HCT116 (cell line): ENCODE results near the gene CTNNA2. TPM values are rescaled to one million over a fixed set of nuclear protein-coding genes. Genes with fewer than 3 reads are reported as not detected.

Experiments used
- ATAC-seq: fragments of 200-7000 bp; cut with Tn5 transposase; 2 replicates; pipeline ENCODE4 v1.9.1; 2020; ENCODE audit warnings: mild to moderate bottlenecking, moderate library complexity
- BruUV-seq: library from RNA; stranded (reverse); fragments of 400-500 nt; replicated peaks from 2 replicates; lab custom pipeline; 2021; lab: Mats Ljungman, UMichigan
- CTCF ChIA-PET: fragments of 300-600 bp; sonication (Branson Sonifier 250); formaldehyde crosslinking; loops from one replicate; lab custom pipeline; 2021; ENCODE audit warnings: antibody characterized with exemption; lab: Charles Lee
- POLR2A ChIA-PET: fragments of 300-600, 350-600 bp; sonication (Branson Sonifier 250); formaldehyde crosslinking; loops from one replicate; lab custom pipeline; 2021; ENCODE audit warnings: antibody characterized with exemption; lab: Charles Lee
- RAD21 ChIA-PET, 2 experiments: fragments of 300-600 bp; sonication (Branson Sonifier 250); formaldehyde crosslinking; loops; one replicate each; lab custom pipeline; 2023; ENCODE audit warnings: low total read pairs in 2 of 2; ENCODE audit not compliant: uncharacterized antibody in 2 of 2, unreplicated experiment in 2 of 2, low non-redundant PET in 1 of 2; lab: Charles Lee
- DNase-seq: peaks from one replicate; pipeline ENCODE4 v3.0.0-alpha.2; 2010; ENCODE audit warnings: low read depth, low spot score
- H2AFZ ChIP-seq: fragments of 200-600 bp; shearing (Covaris generic), sonication (generic); 2 replicates; pipeline ENCODE4 v1.6.1; 2017; ENCODE audit warnings: low read depth, mixed run types, mixed read lengths, antibody characterized with exemption, low read length; ENCODE audit not compliant: poor library complexity, severe bottlenecking
- H3K27ac ChIP-seq: 2 replicates; pipeline ENCODE4 v1.5.1; 2012; ENCODE audit warnings: low read depth, low read length
- H3K27me3 ChIP-seq: fragments of 200-600 bp; sonication (generic); 2 replicates; pipeline ENCODE4 v1.6.1; 2016; ENCODE audit warnings: mixed run types, low read length, mixed read lengths; ENCODE audit not compliant: insufficient read depth
- H3K36me3 ChIP-seq, 2 experiments: fragments of 200-500 bp in 1 of 2; fragments of 200-600 bp in 1 of 2; sonication (Bioruptor generic) in 1 of 2; sonication (generic) in 1 of 2; 2 replicates each; pipeline versions ENCODE4 v1.5.1 to v1.6.1; 2014 to 2016; ENCODE audit warnings: low read length in 2 of 2, inconsistent platforms in 1 of 2, mixed read lengths in 1 of 2, mixed run types in 1 of 2; ENCODE audit not compliant: insufficient read depth in 2 of 2, control insufficient read depth in 1 of 2
- H3K4me1 ChIP-seq, 2 experiments: fragments of 200-600 bp in 1 of 2; sonication (generic) in 1 of 2; 2 replicates each; pipeline versions ENCODE4 v1.5.1 to v1.6.1; 2012 to 2017; ENCODE audit warnings: low read length in 2 of 2, inconsistent platforms in 1 of 2, mild to moderate bottlenecking in 1 of 2, mixed read lengths in 1 of 2, mixed run types in 1 of 2, moderate library complexity in 1 of 2; ENCODE audit not compliant: insufficient read depth in 2 of 2, control insufficient read depth in 1 of 2
- H3K4me2 ChIP-seq: fragments of 200-600 bp; sonication (generic); 2 replicates; pipeline ENCODE4 v1.6.1; 2017; ENCODE audit warnings: mixed run types, low read length, mixed read lengths
- H3K4me3 ChIP-seq, 2 experiments: fragments of 200-600 bp in 1 of 2; sonication (generic) in 1 of 2; replicated peaks in 1 of 2; 2 replicates each; pipeline ENCODE4 v1.5.1; 2011 to 2016; ENCODE audit warnings: low read length in 2 of 2, control low read depth in 1 of 2, low read depth in 1 of 2, mild to moderate bottlenecking in 1 of 2, mixed read lengths in 1 of 2, mixed run types in 1 of 2
- H3K79me2 ChIP-seq: fragments of 200-600 bp; sonication (generic); 2 replicates; pipeline ENCODE4 v1.6.1; 2017; ENCODE audit warnings: mild to moderate bottlenecking, mixed run types, low read length, moderate library complexity, mixed read lengths; ENCODE audit not compliant: insufficient read depth
- H3K9ac ChIP-seq: fragments of 200-600 bp; sonication (generic); 2 replicates; pipeline ENCODE4 v1.6.1; 2016; ENCODE audit warnings: low read length, mixed read lengths
- H3K9me2 ChIP-seq: fragments of 200-600 bp; sonication (generic), shearing (Covaris generic); 2 replicates; pipeline ENCODE4 v1.6.1; 2017; ENCODE audit warnings: mixed run types, mild to moderate bottlenecking, moderate library complexity; ENCODE audit not compliant: insufficient read depth
- H3K9me3 ChIP-seq, 2 experiments: fragments of 200-500 bp in 1 of 2; fragments of 200-600 bp in 1 of 2; sonication (Bioruptor generic) in 1 of 2; sonication (generic) in 1 of 2; 2 replicates each; pipeline ENCODE4 v1.6.1; 2014 to 2017; ENCODE audit warnings: low read length in 2 of 2, mixed read lengths in 2 of 2, inconsistent platforms in 1 of 2, low read depth in 1 of 2, mild to moderate bottlenecking in 1 of 2, mixed run types in 1 of 2, moderate library complexity in 1 of 2; ENCODE audit not compliant: control insufficient read depth in 1 of 2, insufficient read depth in 1 of 2
- H4K20me1 ChIP-seq: fragments of 200-600 bp; sonication (generic), shearing (Covaris generic); 2 replicates; pipeline ENCODE4 v1.6.1; 2017; ENCODE audit warnings: mixed run types, mild to moderate bottlenecking, moderate library complexity; ENCODE audit not compliant: insufficient read depth
- ATF3 ChIP-seq: IDR thresholded peaks from 2 replicates; pipeline ENCODE4 v1.6.1; 2012
- CBX3 ChIP-seq: IDR thresholded peaks from 2 replicates; pipeline ENCODE4 v1.6.1; 2012; ENCODE audit warnings: low read depth
- CEBPB ChIP-seq: IDR thresholded peaks from 2 replicates; pipeline ENCODE4 v1.6.1; 2012; ENCODE audit warnings: low read depth
- EGR1 ChIP-seq: IDR thresholded peaks from 2 replicates; pipeline ENCODE4 v1.6.1; 2012; ENCODE audit warnings: low read depth
- ELF1 ChIP-seq: IDR thresholded peaks from 2 replicates; pipeline ENCODE4 v1.6.1; 2012; ENCODE audit warnings: low read depth, borderline replicate concordance
- FOSL1 ChIP-seq: IDR thresholded peaks from 2 replicates; pipeline ENCODE4 v1.6.1; 2012; ENCODE audit warnings: low read depth
- POLR2A ChIP-seq: IDR thresholded peaks from 2 replicates; pipeline ENCODE4 v1.7.0; 2011; ENCODE audit warnings: borderline replicate concordance; ENCODE audit not compliant: insufficient read depth, insufficient read length; ENCODE audit errors: extremely low read depth
- RAD21 ChIP-seq: IDR thresholded peaks from 2 replicates; pipeline ENCODE4 v1.6.1; 2012; ENCODE audit warnings: low read depth, mild to moderate bottlenecking
- SIN3A ChIP-seq: IDR thresholded peaks from 2 replicates; pipeline ENCODE4 v1.6.1; 2012; ENCODE audit warnings: low read depth
- SRF ChIP-seq: IDR thresholded peaks from 2 replicates; pipeline ENCODE4 v1.6.1; 2012; ENCODE audit warnings: low read depth
- TCF7L2 ChIP-seq: IDR thresholded peaks from 2 replicates; pipeline ENCODE4 v1.7.0; 2011; ENCODE audit warnings: borderline replicate concordance, inconsistent platforms; ENCODE audit not compliant: insufficient read depth, insufficient read length; ENCODE audit errors: extremely low read depth
- YY1 ChIP-seq: IDR thresholded peaks from 2 replicates; pipeline ENCODE4 v1.6.1; 2011; ENCODE audit warnings: low read length, low read depth, moderate library complexity, mild to moderate bottlenecking; ENCODE audit not compliant: insufficient replicate concordance; ENCODE audit errors: extremely low read depth
- ZNF274 ChIP-seq: fragments of 200-500 bp; sonication (Bioruptor generic); IDR thresholded peaks from 2 replicates; pipeline ENCODE4 v1.6.1; 2014; ENCODE audit warnings: mild to moderate bottlenecking, low read depth, low read length, inconsistent platforms
- intact Hi-C: fragments of 100-400 bp; cut with micrococcal nuclease; formaldehyde crosslinking; loops from 2 replicates; pipeline ENCODE4 v1.10.0; 2022
- total RNA-seq: library from RNA; stranded (reverse); gene quantifications from one replicate; pipeline ENCODE4 v1.2.1, GENCODE V29; 2021; ENCODE audit not compliant: unreplicated experiment
- TF ChIP-seq, protein P1 (sequence below), 3 experiments: fragments of 200-600 bp in 1 of 3; sonication (generic) in 1 of 3; IDR thresholded peaks in 2 of 3; conservative IDR thresholded peaks in 1 of 3; 2 replicates each; pipeline ENCODE4 v1.5.1; 2012 to 2017; ENCODE audit warnings: low read depth in 2 of 3, low read length in 2 of 3, antibody characterized with exemption in 1 of 3, borderline replicate concordance in 1 of 3, control low read depth in 1 of 3, mild to moderate bottlenecking in 1 of 3, mixed read lengths in 1 of 3, mixed run types in 1 of 3, moderate library complexity in 1 of 3; ENCODE audit not compliant: insufficient read depth in 1 of 3
- TF ChIP-seq, protein P2 (sequence below): IDR thresholded peaks from 2 replicates; pipeline ENCODE4 v1.6.1; 2011; ENCODE audit warnings: mild to moderate bottlenecking, low read length, moderate library complexity; ENCODE audit not compliant: insufficient replicate concordance; ENCODE audit errors: extremely low read depth

CTNNA2 gene
- total RNA-seq, 1 experiment from 2014 or later = not detected

DNA sequence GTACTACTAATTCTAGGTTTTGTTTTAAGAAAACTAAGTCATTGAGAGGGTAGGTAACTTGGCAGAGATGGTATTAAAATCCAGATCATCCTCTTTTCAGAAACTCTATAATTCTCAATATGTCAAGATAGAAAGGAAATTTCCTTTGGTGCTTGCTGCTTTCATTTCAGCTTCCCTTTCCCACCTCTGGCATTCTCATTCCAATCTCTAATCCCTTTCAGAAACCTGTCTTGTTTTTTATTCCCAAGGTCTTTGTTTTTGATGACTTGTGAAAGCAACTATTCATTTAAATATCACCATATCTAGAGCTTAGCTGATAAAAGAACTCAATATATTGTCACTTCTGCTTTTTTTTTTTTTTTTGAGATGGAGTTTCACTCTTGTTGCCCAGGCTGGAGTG, 1034.5 kb downstream of the CTNNA2 start:
- RAD21 ChIA-PET = no interaction called here
- BruUV-seq = no TSS peak

GRCh38 chr2:80548469-80548868, 1035.6 kb downstream of the CTNNA2 start:
- RAD21 ChIA-PET = no interaction called here
- Histone ChIP-seq H3K27me3 (no peaks in the 10 kb centered on the region), H3K79me2 (no peaks in the 10 kb centered on the region), H3K4me1 (no peaks in the 10 kb centered on the region), H4K20me1 (no peaks in the 10 kb centered on the region), H2AFZ (no peak overlapping the region), H3K4me2 (no peak overlapping the region), H3K9ac (no peak overlapping the region), H3K4me3 (no peak overlapping the region), H3K9me3 (peaks cover 9 to 15% of the 10 kb centered on the region in 2 experiments; a peak in 2 of 4 replicates), H3K36me3 (no peaks in the 10 kb centered on the region), H3K27ac (no peak overlapping the region), H3K9me2 (no peaks in the 10 kb centered on the region)
- BruUV-seq = no TSS peak
- DNase-seq (no peak), ATAC-seq (no peak)
- TF ChIP-seq SIN3A (no peak), ZNF274 (no peak), SRF (no peak), YY1 (no peak), ATF3 (no peak), EGR1 (no peak), CBX3 (no peak), RAD21 (no peak), CEBPB (no peak), FOSL1 (no peak), POLR2A (no peak), TCF7L2 (no peak), ELF1 (no peak)
- TF ChIP-seq, protein P1, sequence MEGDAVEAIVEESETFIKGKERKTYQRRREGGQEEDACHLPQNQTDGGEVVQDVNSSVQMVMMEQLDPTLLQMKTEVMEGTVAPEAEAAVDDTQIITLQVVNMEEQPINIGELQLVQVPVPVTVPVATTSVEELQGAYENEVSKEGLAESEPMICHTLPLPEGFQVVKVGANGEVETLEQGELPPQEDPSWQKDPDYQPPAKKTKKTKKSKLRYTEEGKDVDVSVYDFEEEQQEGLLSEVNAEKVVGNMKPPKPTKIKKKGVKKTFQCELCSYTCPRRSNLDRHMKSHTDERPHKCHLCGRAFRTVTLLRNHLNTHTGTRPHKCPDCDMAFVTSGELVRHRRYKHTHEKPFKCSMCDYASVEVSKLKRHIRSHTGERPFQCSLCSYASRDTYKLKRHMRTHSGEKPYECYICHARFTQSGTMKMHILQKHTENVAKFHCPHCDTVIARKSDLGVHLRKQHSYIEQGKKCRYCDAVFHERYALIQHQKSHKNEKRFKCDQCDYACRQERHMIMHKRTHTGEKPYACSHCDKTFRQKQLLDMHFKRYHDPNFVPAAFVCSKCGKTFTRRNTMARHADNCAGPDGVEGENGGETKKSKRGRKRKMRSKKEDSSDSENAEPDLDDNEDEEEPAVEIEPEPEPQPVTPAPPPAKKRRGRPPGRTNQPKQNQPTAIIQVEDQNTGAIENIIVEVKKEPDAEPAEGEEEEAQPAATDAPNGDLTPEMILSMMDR (IDR thresholded peaks at IDR 0.05 in 2 of 3, conservative IDR thresholded peaks at IDR 0.05 in 1 of 3; ENCODE audit: borderline replicate concordance in 1 of 3, insufficient read depth in 1 of 3, low read depth in 2 of 3, low read length in 2 of 3) = no peak
- TF ChIP-seq, protein P2, sequence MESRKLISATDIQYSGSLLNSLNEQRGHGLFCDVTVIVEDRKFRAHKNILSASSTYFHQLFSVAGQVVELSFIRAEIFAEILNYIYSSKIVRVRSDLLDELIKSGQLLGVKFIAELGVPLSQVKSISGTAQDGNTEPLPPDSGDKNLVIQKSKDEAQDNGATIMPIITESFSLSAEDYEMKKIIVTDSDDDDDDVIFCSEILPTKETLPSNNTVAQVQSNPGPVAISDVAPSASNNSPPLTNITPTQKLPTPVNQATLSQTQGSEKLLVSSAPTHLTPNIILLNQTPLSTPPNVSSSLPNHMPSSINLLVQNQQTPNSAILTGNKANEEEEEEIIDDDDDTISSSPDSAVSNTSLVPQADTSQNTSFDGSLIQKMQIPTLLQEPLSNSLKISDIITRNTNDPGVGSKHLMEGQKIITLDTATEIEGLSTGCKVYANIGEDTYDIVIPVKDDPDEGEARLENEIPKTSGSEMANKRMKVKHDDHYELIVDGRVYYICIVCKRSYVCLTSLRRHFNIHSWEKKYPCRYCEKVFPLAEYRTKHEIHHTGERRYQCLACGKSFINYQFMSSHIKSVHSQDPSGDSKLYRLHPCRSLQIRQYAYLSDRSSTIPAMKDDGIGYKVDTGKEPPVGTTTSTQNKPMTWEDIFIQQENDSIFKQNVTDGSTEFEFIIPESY = no peak
- POLR2A ChIA-PET = no interaction called here
- intact Hi-C loops = no loop called here
- CTCF ChIA-PET = no interaction called here

More for the DNA sequence above, 1034.5 kb downstream of the CTNNA2 start:
- ChIA-PET CTCF (no interaction called here), POLR2A (no interaction called here)
- Histone ChIP-seq H3K4me2 (no peak overlapping the region), H3K9me2 (no peaks in the 10 kb centered on the region), H3K27ac (no peak overlapping the region), H3K4me3 (no peak overlapping the region), H2AFZ (no peak overlapping the region), H3K36me3 (no peaks in the 10 kb centered on the region), H3K9me3 (peaks cover 12% of the 10 kb centered on the region in 2 experiments; a peak in 2 of 4 replicates), H3K79me2 (no peaks in the 10 kb centered on the region), H3K27me3 (no peaks in the 10 kb centered on the region), H4K20me1 (no peaks in the 10 kb centered on the region), H3K9ac (no peak overlapping the region), H3K4me1 (no peaks in the 10 kb centered on the region)
- no peak for ATAC-seq
- intact Hi-C loops = no loop called here
- no peak for TF ChIP-seq SIN3A
- TF ChIP-seq ELF1 = no peak
- no peak for TF ChIP-seq RAD21
- TF ChIP-seq POLR2A = no peak
- TF ChIP-seq ZNF274 = no peak
- TF ChIP-seq CBX3 = no peak
- no peak for TF ChIP-seq FOSL1
- no peak for TF ChIP-seq YY1
- no peak for TF ChIP-seq CEBPB
- DNase-seq = no peak
